Stomach (tissue), 4 donors: ENCODE results near the gene TLK2.
"Not testable (repeated sequence)": the region's sequence is repeated elsewhere in the genome, so short reads cannot be mapped to it uniquely, and the experiment has no call there.

Source experiments
- EP300 ChIP-seq: sonication (generic); formaldehyde crosslinking; IDR thresholded peaks from one replicate; pipeline ENCODE4 v1.6.1; 2017; ENCODE audit warnings: antibody characterized with exemption
- POLR2AphosphoS5 ChIP-seq, 3 donors: sonication (generic); formaldehyde crosslinking; IDR thresholded peaks; one replicate each; pipeline ENCODE4 v1.6.1; 2016; ENCODE audit warnings: antibody characterized with exemption in 3 of 3
- TF ChIP-seq, protein P1 (sequence below), 7 experiments: fragments of 450-650 bp in 4 of 7; fragments of 200-600 bp in 3 of 7; sonication (generic) in 3 of 7; IDR thresholded peaks; one replicate each; pipeline ENCODE4 v1.5.1; 2016 to 2019; ENCODE audit warnings: antibody characterized with exemption in 7 of 7, control low read depth in 2 of 7, mild to moderate bottlenecking in 1 of 7

DNA sequence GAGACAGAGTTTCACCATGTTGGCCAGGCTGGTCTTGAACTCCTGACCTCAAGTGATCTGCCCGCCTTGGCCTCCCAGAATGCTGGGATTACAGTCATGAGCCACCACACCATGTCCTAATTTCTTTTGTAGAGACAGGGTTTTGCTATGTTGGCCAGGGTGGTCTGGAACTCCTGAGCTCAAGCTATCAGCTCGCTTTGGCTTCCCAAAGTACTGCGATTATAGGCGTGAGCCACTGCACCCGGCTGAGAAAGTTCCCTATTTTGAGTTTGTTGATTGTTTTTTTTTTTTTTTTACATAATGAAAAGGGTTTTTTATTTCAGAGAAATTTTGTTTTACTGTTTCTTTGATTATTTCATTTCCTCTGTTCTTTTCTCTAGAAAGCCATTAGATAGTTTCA is 67.4 kb downstream of the TLK2 start:
- TF ChIP-seq POLR2AphosphoS5 (IDR thresholded peaks at IDR 0.05); EP300: not testable (repeated sequence)
- TF ChIP-seq, protein P1, sequence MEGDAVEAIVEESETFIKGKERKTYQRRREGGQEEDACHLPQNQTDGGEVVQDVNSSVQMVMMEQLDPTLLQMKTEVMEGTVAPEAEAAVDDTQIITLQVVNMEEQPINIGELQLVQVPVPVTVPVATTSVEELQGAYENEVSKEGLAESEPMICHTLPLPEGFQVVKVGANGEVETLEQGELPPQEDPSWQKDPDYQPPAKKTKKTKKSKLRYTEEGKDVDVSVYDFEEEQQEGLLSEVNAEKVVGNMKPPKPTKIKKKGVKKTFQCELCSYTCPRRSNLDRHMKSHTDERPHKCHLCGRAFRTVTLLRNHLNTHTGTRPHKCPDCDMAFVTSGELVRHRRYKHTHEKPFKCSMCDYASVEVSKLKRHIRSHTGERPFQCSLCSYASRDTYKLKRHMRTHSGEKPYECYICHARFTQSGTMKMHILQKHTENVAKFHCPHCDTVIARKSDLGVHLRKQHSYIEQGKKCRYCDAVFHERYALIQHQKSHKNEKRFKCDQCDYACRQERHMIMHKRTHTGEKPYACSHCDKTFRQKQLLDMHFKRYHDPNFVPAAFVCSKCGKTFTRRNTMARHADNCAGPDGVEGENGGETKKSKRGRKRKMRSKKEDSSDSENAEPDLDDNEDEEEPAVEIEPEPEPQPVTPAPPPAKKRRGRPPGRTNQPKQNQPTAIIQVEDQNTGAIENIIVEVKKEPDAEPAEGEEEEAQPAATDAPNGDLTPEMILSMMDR (IDR thresholded peaks at IDR 0.05), result not testable (repeated sequence)
